Liver (tissue), 9 donors: ENCODE data around the gene STK11IP. TPM values are rescaled to one million over a fixed set of nuclear protein-coding genes. Genes with fewer than 3 reads are reported as not detected.

Experiments
- DNase-seq: peaks from one replicate; pipeline ENCODE4 v3.0.0-alpha.2; 2017; ENCODE audit warnings: low spot score
- H3K27ac ChIP-seq, 2 donors: one replicate each; pipeline ENCODE4 v1.7.0; 2013; ENCODE audit warnings: inconsistent platforms in 2 of 2, low read length in 2 of 2, control low read depth in 1 of 2, low read depth in 1 of 2, mild to moderate bottlenecking in 1 of 2
- H3K27me3 ChIP-seq, 4 donors: one replicate each; pipeline versions ENCODE4 v1.6.1 to v1.7.0; 2013; ENCODE audit warnings: low read length in 3 of 4, inconsistent platforms in 1 of 4, mild to moderate bottlenecking in 1 of 4, moderate library complexity in 1 of 4; ENCODE audit not compliant: control insufficient read depth in 4 of 4, insufficient read depth in 4 of 4
- H3K36me3 ChIP-seq, 4 donors: one replicate each; pipeline versions ENCODE4 v1.6.1 to v1.7.0; 2013; ENCODE audit warnings: low read length in 3 of 4, mild to moderate bottlenecking in 3 of 4, low read depth in 1 of 4, moderate library complexity in 1 of 4; ENCODE audit not compliant: control insufficient read depth in 4 of 4, insufficient read depth in 3 of 4
- H3K4me1 ChIP-seq, 4 donors: one replicate each; pipeline versions ENCODE4 v1.6.1 to v1.7.0; 2013; ENCODE audit warnings: low read length in 3 of 4, mild to moderate bottlenecking in 3 of 4, moderate library complexity in 1 of 4; ENCODE audit not compliant: control insufficient read depth in 4 of 4, insufficient read depth in 4 of 4
- H3K4me3 ChIP-seq, 3 donors: one replicate each; pipeline versions ENCODE4 v1.6.1 to v1.7.0; 2013; ENCODE audit warnings: low read length in 3 of 3, control low read depth in 1 of 3, low read depth in 1 of 3, mild to moderate bottlenecking in 1 of 3
- H3K9ac ChIP-seq, 2 donors: one replicate each; pipeline ENCODE4 v1.7.0; 2013; ENCODE audit warnings: low read length in 2 of 2, mild to moderate bottlenecking in 2 of 2, moderate library complexity in 2 of 2, control low read depth in 1 of 2, low read depth in 1 of 2
- H3K9me3 ChIP-seq, 4 donors: one replicate each; pipeline versions ENCODE4 v1.6.1 to v1.7.0; 2013; ENCODE audit warnings: low read length in 3 of 4; ENCODE audit not compliant: control insufficient read depth in 4 of 4
- ATF3 ChIP-seq: IDR thresholded peaks from 2 replicates; pipeline ENCODE4 v1.6.1; 2016; ENCODE audit warnings: antibody characterized with exemption
- CTCF ChIP-seq: fragments of 150-350 bp; IDR thresholded peaks from 2 replicates; pipeline ENCODE4 v1.5.1; 2017; ENCODE audit warnings: improper control_type of control experiment, low read depth, low read length; ENCODE audit not compliant: missing input control
- EGR1 ChIP-seq, 2 donors: IDR thresholded peaks; 2 replicates each; pipeline ENCODE4 v1.6.1; 2016 to 2018; ENCODE audit warnings: antibody characterized with exemption in 2 of 2, low read depth in 2 of 2
- FOXA1 ChIP-seq: IDR thresholded peaks from 2 replicates; pipeline ENCODE4 v1.6.1; 2016; ENCODE audit warnings: antibody characterized with exemption
- FOXA2 ChIP-seq: IDR thresholded peaks from 2 replicates; pipeline ENCODE4 v1.6.1; 2016; ENCODE audit warnings: antibody characterized with exemption
- GABPA ChIP-seq, 2 donors: IDR thresholded peaks in 1 of 2; conservative IDR thresholded peaks in 1 of 2; 2 replicates each; pipeline ENCODE4 v1.6.1; 2016; ENCODE audit warnings: antibody characterized with exemption in 2 of 2, mild to moderate bottlenecking in 1 of 2, moderate library complexity in 1 of 2
- HNF4A ChIP-seq, 2 donors: conservative IDR thresholded peaks; 2 replicates each; pipeline ENCODE4 v1.6.1; 2016; ENCODE audit warnings: antibody characterized with exemption in 2 of 2, mild to moderate bottlenecking in 2 of 2
- HNF4G ChIP-seq: IDR thresholded peaks from 2 replicates; pipeline ENCODE4 v1.6.1; 2016; ENCODE audit warnings: antibody characterized with exemption
- JUND ChIP-seq, 2 donors: IDR thresholded peaks; 2 replicates each; pipeline ENCODE4 v1.6.1; 2016; ENCODE audit warnings: antibody characterized with exemption in 2 of 2
- NR2F2 ChIP-seq: IDR thresholded peaks from 2 replicates; pipeline ENCODE4 v1.6.1; 2016; ENCODE audit warnings: antibody characterized with exemption
- RAD21 ChIP-seq, 2 donors: IDR thresholded peaks; 2 replicates each; pipeline ENCODE4 v1.6.1; 2016; ENCODE audit warnings: antibody characterized with exemption in 2 of 2, mild to moderate bottlenecking in 2 of 2
- REST ChIP-seq: IDR thresholded peaks from 2 replicates; pipeline ENCODE4 v1.6.1; 2016; ENCODE audit warnings: antibody characterized with exemption, mild to moderate bottlenecking
- RXRA ChIP-seq, 2 donors: IDR thresholded peaks; 2 replicates each; pipeline ENCODE4 v1.6.1; 2017 to 2018; ENCODE audit warnings: antibody characterized with exemption in 2 of 2, mild to moderate bottlenecking in 1 of 2
- SP1 ChIP-seq: IDR thresholded peaks from 2 replicates; pipeline ENCODE4 v1.6.1; 2018; ENCODE audit warnings: antibody characterized with exemption, mild to moderate bottlenecking
- TAF1 ChIP-seq: conservative IDR thresholded peaks from 2 replicates; pipeline ENCODE4 v1.6.1; 2016; ENCODE audit warnings: antibody characterized with exemption, mild to moderate bottlenecking
- ZBTB33 ChIP-seq: IDR thresholded peaks from 2 replicates; pipeline ENCODE4 v1.6.1; 2016; ENCODE audit warnings: antibody characterized with exemption
- WGBS: extraction: QIAGEN DNeasy Blood & Tissue Kit; methylation state at CpG from one replicate; pipeline ENCODE4 v1.1.7; 2013; 5-methylcytosine and 5-hydroxymethylcytosine counted together
- polyA plus RNA-seq, 2 donors: library from polyadenylated mRNA; stranded (reverse) in 1 of 2; unstranded in 1 of 2; fragments of 200-250 nt in 1 of 2; fragments of >200 nt in 1 of 2; fragmentation: Nextera tagmentation in 1 of 2; extraction: Ambion mirVana in 1 of 2; gene quantifications; one replicate each; pipeline versions ENCODE4 v1.2.1 to v1.2.3, GENCODE V29; 2013 to 2015
- total RNA-seq, 2 donors: library from RNA; depleted of rRNA; stranded (reverse); fragments of >200 nt; gene quantifications; one replicate each; pipeline ENCODE4 v1.2.3, GENCODE V29; 2014
- donor health status: healthy.
- donor health status: healthy.
- donor health status: healthy.
- donor health status: healthy.
- donor health status: healthy.

The STK11IP gene
- total and polyA plus RNA-seq, 4 donors: 2.9 to 8.4 (median 6.4) TPM

- Histone ChIP-seq H3K9ac (no peak overlapping the region), H3K4me3 (no peak overlapping the region), H3K4me1 (no peaks in the 10 kb centered on the region), H3K36me3 (no peaks in the 10 kb centered on the region), H3K27me3 (no peaks in the 10 kb centered on the region), H3K9me3 (peaks cover 0 to 5% (median 2%) of the 10 kb centered on the region in 4 donors), H3K27ac (no peak overlapping the region)
- TF ChIP-seq JUND (IDR thresholded peaks at IDR 0.05) (no peak), HNF4G (no peak), ZBTB33 (no peak), FOXA2 (no peak), SP1 (no peak), ATF3 (no peak)
- DNase-seq: no peak
Measured at GRCh38 chr2:219662566-219662965, 64.9 kb downstream of the STK11IP start.

- no peak overlapping the region for H3K9ac ChIP-seq
- no peak for DNase-seq
- H3K9me3 ChIP-seq: peaks cover 0 to 5% (median 2%) of the 10 kb centered on the region in 4 donors
- no peak for TF ChIP-seq SP1
- TF ChIP-seq ZBTB33: no peak
- no peak for TF ChIP-seq CTCF
- TF ChIP-seq FOXA1: no peak
- no peak for TF ChIP-seq TAF1
- TF ChIP-seq REST: no peak
- TF ChIP-seq EGR1 (IDR thresholded peaks at IDR 0.05; ENCODE audit: low read depth in 2 of 2): no peak
- no peak for TF ChIP-seq JUND (IDR thresholded peaks at IDR 0.05)
- TF ChIP-seq HNF4G: no peak
- TF ChIP-seq RXRA (IDR thresholded peaks at IDR 0.05): no peak
- TF ChIP-seq HNF4A (conservative IDR thresholded peaks at IDR 0.05): no peak
- TF ChIP-seq GABPA (IDR thresholded peaks at IDR 0.05 in 1 of 2, conservative IDR thresholded peaks at IDR 0.05 in 1 of 2): no peak
- no peak for TF ChIP-seq NR2F2
- TF ChIP-seq RAD21 (IDR thresholded peaks at IDR 0.05): no peak
- TF ChIP-seq FOXA2: no peak
- H3K4me3 ChIP-seq: no peak overlapping the region
- WGBS: 79% methylated on average over 11 of the region's 11 CpGs
- H3K27ac ChIP-seq: no peak overlapping the region
- no peaks in the 10 kb centered on the region for H3K4me1 ChIP-seq
- no peaks in the 10 kb centered on the region for H3K27me3 ChIP-seq
- no peaks in the 10 kb centered on the region for H3K36me3 ChIP-seq
Measured at GRCh38 chr2:219663116-219663762, 65.6 kb downstream of the STK11IP start.
